Stimulated activated naive CD4-positive, alpha-beta T cell (primary cell): Measurements from ENCODE around the gene BEND3.
A peak's percentile ranks its signal among the peaks of the same experiment; 100 is the strongest.
"Not testable (repeated sequence)": the region's sequence is repeated elsewhere in the genome, so short reads cannot be mapped to it uniquely, and the experiment has no call there.

Source experiments
- DNase-seq, 6 experiments: peaks; one replicate each; lab custom pipeline; 2025; lab: John Stamatoyannopoulos, UW

BEND3 gene

DNA sequence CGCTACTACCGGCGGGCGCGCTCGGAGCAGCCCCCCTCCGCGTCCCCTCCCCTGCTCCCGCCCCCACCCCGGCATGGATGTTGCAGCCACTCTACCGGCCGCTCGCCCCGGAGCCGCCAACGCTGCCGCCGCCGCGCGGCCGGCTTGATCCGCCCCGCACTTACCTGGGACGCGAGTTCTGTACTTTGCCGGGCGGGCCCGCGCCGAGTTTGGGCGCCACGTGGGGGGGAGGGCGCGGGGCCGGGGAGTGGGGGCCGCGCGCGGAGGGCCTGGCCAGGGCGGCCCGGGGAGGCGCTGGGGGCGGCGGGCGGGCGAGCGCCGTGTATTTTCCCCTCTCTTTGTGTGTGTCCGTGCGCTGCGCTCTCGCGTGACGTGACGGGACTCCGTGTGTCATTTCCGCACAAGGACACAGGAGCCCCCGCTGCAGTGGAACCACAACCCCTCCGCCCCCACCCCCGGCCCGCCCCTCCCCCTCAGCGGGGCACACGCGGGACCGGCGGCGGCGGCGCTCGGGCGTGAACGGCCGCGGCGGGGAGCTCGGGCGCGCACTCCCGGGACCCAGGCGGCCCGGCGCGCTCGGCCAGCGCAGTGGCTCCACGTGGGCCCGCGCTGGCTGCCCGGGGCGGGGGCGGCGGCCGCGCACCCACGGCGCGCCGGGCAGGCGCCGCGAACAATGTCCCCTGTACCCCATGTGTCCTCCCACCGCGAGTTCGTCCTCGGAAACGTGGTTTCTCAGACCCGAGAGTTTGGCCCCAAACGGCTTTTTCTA is at the start of gene BEND3:
Gene BEND3 (minus strand): TSS at position 590 of the 769 bp plus-strand sequence. CDS start 16,230 bp downstream, outside the sequence.
- DNase-seq, result peak; percentile 5 to 52 (median 31)

GRCh38 chr6:107164299-107164698 is 49.0 kb upstream of the BEND3 start:
- not testable (repeated sequence) for DNase-seq

DNA sequence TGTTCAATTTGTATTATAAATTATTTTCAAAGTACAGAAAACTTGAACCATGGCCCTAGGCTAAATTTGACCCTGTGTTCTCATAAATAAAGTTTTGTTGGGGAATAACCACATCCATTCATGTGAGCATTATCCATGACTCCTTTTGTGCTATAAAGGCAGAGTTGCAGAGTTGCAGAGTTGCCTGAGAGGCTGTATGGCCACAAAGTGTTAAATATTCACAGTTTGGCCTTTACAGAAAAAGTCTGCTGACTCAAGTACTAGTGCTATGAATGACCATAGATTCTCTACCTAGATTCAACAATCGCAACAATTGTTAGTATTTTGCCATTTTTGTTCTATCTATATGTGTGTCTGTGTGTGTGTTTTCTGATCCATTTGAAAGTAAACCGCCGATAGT is 46.2 kb upstream of the BEND3 start:
- no peak for DNase-seq

DNA sequence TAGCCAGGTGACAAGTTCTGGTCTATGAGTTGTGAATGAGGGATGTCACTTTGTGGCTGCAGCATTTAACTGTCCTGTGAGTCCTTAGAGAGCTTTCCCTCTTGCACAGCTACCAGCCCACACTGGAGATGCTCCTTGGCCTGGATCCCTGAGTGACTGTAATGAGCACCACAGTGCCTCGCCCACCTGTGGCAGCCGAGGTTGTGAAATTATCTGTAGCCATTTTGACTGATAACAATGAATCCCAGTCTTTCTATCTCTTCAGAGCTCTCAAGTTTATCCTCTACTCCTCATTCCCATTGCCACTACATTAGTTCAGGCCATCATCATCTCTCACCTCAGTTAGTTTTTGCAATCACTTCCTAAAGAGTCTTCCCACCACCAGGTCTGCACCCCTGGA is 41.3 kb upstream of the BEND3 start:
- no peak for DNase-seq

GRCh38 chr6:107154801-107155160 is 39.5 kb upstream of the BEND3 start:
- DNase-seq, result no peak

DNA sequence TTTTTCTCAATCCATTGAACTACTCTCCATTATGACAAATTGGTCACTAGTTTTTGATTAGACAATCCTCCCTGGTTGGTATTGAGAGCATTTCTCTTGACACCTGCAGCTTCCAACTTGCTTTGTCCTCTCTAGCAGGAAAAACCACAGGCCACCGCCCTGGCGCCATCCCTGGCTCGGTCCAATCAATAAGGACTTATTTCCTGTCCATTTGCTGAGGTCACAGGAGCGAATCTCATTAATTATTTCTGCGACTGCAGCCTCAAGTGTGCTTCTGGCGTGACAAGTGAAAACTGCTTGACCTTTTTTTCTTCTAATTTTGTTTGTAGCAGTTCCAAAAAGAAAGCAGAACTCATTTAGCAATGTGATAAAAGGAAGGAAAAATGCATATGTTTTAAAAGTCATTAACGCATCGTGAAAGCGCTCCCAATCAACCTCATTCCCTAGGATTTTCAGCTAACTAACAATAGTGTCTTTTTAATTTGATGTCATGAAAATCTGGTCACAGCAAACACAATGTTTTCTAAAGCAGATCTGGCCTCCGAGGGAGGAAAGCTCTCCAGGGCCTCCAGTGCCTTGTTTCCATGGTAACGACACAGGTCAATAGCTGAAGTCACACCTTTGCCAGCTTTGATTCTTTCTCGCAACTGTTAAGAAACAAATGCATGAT is 39.0 kb upstream of the BEND3 start:
- DNase-seq, result no peak

- DNase-seq, result no peak
Measured at GRCh38 chr6:107152638-107153430, 37.5 kb upstream of the BEND3 start.

DNA sequence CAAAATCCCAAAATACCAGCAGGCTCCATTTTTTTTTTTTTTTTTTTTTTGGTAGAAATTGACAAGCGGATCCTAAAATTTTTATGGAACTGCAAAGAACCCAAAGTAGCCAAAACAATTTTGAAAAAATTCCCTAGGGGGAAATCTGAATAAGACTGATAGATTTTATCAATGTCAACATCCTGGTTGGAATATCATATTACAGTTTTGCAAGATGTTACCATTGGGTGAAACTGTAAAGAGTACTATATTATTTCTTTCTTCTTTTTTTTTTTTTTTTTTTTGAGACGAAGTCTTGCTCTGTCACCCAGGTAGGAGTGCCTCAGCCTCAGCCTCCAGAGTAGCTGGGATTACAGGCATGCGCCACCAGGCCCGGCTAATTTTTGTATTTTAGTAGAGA is 29.4 kb upstream of the BEND3 start:
- no peak for DNase-seq

DNA sequence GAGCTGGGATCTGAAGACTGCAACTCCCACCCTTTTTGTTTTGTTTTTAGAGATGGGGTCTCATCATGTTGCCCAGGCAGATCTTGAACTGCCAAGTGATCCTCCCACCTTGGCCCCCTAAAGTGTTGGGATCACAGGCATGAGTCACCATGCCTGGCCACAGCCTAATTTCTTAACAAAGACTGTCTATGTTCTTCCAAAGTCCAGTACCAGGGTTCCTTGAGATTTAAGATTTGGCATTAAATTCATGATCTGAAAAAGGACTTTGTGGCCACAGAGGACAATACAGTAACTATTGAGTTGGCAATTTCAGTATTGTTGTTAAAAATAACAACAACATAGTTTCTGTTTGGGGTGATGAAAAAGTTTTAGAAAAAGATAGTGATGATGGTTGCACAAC is 28.7 kb upstream of the BEND3 start:
- no peak for DNase-seq

- DNase-seq, result no peak
Measured at GRCh38 chr6:107140581-107140980, 25.3 kb upstream of the BEND3 start.

GRCh38 chr6:107136324-107136723 is 21.0 kb upstream of the BEND3 start:
- DNase-seq, result not testable (repeated sequence)

GRCh38 chr6:107135048-107135680 is 19.8 kb upstream of the BEND3 start:
- not testable (repeated sequence) for DNase-seq

- DNase-seq, result peak in 2 of 6 experiments; percentile 7 to 20
Measured at GRCh38 chr6:107132330-107132954, 17.1 kb upstream of the BEND3 start.

- DNase-seq, result no peak
Measured at GRCh38 chr6:107129370-107129925, 14.1 kb upstream of the BEND3 start.

DNA sequence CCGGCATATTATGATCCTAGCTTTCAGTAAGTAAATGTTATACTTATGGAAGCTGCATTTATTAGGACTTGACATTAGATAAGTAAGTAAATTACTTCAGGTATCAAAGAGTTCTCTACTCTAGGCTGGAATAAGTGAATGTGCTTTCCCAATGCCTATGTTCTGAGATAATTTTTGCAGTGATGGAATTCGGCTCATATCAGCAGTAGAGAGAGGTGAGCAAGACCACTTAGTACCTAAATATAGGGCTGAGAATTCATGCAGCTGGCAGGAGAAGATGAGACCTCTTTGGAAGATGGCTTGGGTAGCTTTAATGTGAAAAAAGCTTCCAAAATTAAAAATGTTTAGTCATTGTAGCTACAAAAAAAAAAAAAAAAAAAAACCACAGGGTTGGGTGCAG is 13.3 kb upstream of the BEND3 start:
- DNase-seq, result no peak

DNA sequence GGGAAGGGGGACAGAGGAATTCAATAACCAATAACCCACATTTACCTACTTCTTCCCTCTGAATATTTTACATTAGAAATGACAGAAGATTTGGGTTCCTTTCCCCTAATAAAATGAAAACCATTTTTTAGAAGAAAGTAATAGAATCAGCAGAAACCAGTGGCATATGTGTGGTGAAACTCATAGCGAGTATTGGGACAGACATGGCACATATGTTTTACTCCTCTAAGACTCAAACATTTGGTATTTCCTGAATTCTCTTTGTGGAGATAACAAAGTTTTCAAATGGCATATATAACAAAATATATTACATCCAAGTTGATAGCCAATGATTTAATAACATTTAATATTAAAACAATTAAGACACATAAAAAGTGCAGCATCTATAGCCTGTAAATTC is 12.9 kb upstream of the BEND3 start:
- no peak for DNase-seq

GRCh38 chr6:107125771-107126170 is 10.5 kb upstream of the BEND3 start:
- DNase-seq, result no peak

DNA sequence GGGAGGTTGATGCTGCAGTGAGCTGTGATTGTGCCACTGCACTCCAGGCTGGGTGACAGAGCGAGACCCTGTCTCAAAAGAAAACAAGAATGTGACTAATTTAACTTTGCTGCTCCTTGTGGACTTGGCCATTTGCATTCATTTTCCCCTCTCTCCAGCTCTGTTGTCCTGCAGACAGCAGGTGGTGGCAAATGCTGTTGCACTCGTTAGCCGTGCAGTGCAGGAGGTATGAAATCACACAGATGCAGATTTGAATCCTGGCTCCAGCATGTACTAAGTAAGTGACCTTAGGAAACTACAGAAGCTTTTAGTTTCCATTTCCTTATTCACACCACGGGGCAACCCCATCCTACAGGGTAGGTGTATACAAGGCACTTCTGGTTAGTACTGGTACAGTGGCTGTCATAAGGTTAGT is 9.6 kb upstream of the BEND3 start:
- DNase-seq, result no peak

GRCh38 chr6:107123501-107123900 is 8.2 kb upstream of the BEND3 start:
- no peak for DNase-seq

DNA sequence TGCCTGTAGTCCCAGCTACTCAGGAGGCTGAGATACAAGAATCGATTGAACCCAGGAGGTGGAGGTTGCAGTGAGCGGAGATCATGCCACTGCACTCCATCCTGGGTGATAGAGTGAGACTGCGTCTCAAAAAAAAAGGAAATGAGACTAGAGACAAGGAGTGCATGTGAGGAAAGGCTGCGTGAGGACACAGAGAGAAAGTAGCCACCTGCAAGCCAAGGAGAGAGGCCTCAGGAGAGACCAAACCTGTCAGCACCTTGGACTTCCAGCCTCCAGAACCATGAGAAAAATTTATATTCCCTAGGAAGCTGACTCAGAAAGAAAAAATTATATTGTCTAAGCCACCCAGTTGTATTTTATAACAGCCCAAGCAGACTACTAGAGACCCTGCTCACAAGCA is 7.4 kb upstream of the BEND3 start:
- DNase-seq, result no peak

DNA sequence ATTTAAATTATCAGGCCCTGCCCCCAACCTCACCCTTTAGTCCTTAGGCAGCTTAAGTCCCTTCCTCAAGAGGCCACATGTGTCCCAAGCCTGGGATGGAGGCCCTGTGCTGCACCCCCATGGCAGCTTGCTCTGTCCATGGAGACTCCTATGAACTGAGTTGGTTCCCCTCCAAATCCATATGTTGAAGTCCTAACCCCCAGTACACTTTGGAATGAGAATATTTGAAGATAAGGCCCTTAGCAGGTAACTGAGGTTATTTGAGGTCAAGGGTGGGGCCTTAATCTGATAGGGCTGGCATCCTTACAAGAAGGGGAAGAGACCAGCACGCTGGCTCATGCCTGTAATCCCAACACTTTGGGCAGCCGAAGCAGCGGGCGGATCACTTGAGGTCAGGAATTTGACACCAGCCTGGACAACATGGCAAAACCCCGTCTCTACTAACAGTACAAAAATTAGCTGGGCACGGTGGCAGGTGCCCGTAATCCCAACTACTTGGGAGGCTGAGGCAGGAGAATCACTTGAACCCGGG is 6.7 kb upstream of the BEND3 start:
- no peak for DNase-seq
